GM08714 (cell line): Measurements from ENCODE around the gene COL23A1.

ENCODE experiments used
- H3K4me3 ChIP-seq: fragments of 200-500 bp; sonication (Bioruptor generic); 2 replicates; pipeline ENCODE4 v1.5.1; 2014; ENCODE audit warnings: mild to moderate bottlenecking, low read length, inconsistent platforms
- ZNF274 ChIP-seq: IDR thresholded peaks from 2 replicates; pipeline ENCODE4 v1.6.1; 2012; ENCODE audit warnings: mild to moderate bottlenecking, low read depth, low read length

COL23A1 gene

GRCh38 chr5:178425621-178426068 lies 164.5 kb downstream of the COL23A1 start:
- TF ChIP-seq ZNF274: no peak

GRCh38 chr5:178424810-178425177 lies 165.4 kb downstream of the COL23A1 start:
- no peak for TF ChIP-seq ZNF274
- H3K4me3 ChIP-seq: no peak overlapping the region

More at GRCh38 chr5:178425621-178426068, 164.5 kb downstream of the COL23A1 start:
- no peak overlapping the region for H3K4me3 ChIP-seq

GRCh38 chr5:178423901-178424809 lies 166.0 kb downstream of the COL23A1 start:
- no peak for TF ChIP-seq ZNF274
- H3K4me3 ChIP-seq: no peak overlapping the region

GRCh38 chr5:178423431-178423830 lies 166.8 kb downstream of the COL23A1 start:
- no peak for TF ChIP-seq ZNF274
- no peak overlapping the region for H3K4me3 ChIP-seq

GRCh38 chr5:178422400-178422775 lies 167.8 kb downstream of the COL23A1 start:
- TF ChIP-seq ZNF274: no peak
- H3K4me3 ChIP-seq: no peak overlapping the region

- no peak overlapping the region for H3K4me3 ChIP-seq
- no peak for TF ChIP-seq ZNF274
Observed at GRCh38 chr5:178421699-178422399, 168.3 kb downstream of the COL23A1 start.

- H3K4me3 ChIP-seq: no peak overlapping the region
- no peak for TF ChIP-seq ZNF274
Observed at GRCh38 chr5:178421128-178421527, 169.1 kb downstream of the COL23A1 start.

GRCh38 chr5:178420354-178420781 lies 169.8 kb downstream of the COL23A1 start:
- TF ChIP-seq ZNF274: no peak
- H3K4me3 ChIP-seq: no peak overlapping the region

- no peak for TF ChIP-seq ZNF274
- H3K4me3 ChIP-seq: no peak overlapping the region
Observed at GRCh38 chr5:178419651-178420050, 170.5 kb downstream of the COL23A1 start.

GRCh38 chr5:178419196-178419595 lies 171.0 kb downstream of the COL23A1 start:
- no peak overlapping the region for H3K4me3 ChIP-seq
- TF ChIP-seq ZNF274: no peak

- TF ChIP-seq ZNF274: no peak
- H3K4me3 ChIP-seq: no peak overlapping the region
Observed at GRCh38 chr5:178418471-178419010, 171.7 kb downstream of the COL23A1 start.

- H3K4me3 ChIP-seq: no peak overlapping the region
- no peak for TF ChIP-seq ZNF274
Observed at GRCh38 chr5:178418031-178418430, 172.2 kb downstream of the COL23A1 start.

GRCh38 chr5:178417391-178417811 lies 172.8 kb downstream of the COL23A1 start:
- TF ChIP-seq ZNF274: no peak
- no peak overlapping the region for H3K4me3 ChIP-seq

- H3K4me3 ChIP-seq: no peak overlapping the region
- TF ChIP-seq ZNF274: no peak
Observed at GRCh38 chr5:178416919-178417318, 173.3 kb downstream of the COL23A1 start.
